ENCODE data around the gene CLEC2L. TPM values are rescaled to one million over a fixed set of nuclear protein-coding genes. Genes with fewer than 3 reads are reported as not detected.

Gene CLEC2L
- total RNA-seq, 3 donors from 2014 or later: not detected

DNA sequence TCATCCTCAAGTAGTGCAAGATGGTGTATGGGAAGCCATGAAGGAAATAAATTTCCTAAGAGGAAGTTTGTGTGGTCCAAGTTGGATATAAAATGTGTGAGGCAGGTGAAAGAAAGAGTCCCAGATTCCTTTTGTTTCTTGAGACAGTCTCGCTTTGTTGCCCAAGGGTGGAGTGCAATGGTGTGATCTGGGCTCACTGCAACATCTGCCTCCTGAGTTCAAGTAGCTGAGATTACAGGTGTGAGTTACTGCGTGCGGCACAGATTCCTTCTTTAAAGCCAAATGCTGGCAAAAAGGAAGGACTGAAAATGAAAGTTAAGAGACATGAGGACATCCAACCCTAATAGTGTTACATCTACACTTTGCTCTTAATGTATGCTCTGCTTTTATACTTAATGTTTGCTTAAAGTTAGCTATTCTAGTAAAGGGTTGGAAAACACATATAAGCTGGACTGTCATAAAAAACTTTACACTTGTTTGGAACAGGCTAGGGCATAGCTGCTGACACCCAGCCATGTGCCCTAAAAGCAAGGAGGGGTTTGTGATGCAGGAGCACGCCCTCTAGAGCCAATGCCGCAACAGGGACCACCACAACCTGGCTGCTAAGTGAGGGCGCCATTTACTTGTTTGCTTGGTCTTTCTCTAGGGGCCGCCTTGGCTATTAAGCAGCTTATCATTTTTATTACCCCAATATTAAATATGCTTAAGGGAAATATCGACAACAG lies 34.5 kb downstream of the CLEC2L start:
- Histone ChIP-seq H3K27ac (no peak overlapping the region), H3K36me3 (no peaks in the 10 kb centered on the region), H3K9me3 (no peaks in the 10 kb centered on the region), H3K27me3 (no peaks in the 10 kb centered on the region), H3K4me3 (no peak overlapping the region), H3K4me1 (no peaks in the 10 kb centered on the region)
- TF ChIP-seq POLR2AphosphoS5 (IDR thresholded peaks at IDR 0.05) (no peak), POLR2A (IDR thresholded peaks at IDR 0.05) (no peak)
- TF ChIP-seq, protein P1, sequence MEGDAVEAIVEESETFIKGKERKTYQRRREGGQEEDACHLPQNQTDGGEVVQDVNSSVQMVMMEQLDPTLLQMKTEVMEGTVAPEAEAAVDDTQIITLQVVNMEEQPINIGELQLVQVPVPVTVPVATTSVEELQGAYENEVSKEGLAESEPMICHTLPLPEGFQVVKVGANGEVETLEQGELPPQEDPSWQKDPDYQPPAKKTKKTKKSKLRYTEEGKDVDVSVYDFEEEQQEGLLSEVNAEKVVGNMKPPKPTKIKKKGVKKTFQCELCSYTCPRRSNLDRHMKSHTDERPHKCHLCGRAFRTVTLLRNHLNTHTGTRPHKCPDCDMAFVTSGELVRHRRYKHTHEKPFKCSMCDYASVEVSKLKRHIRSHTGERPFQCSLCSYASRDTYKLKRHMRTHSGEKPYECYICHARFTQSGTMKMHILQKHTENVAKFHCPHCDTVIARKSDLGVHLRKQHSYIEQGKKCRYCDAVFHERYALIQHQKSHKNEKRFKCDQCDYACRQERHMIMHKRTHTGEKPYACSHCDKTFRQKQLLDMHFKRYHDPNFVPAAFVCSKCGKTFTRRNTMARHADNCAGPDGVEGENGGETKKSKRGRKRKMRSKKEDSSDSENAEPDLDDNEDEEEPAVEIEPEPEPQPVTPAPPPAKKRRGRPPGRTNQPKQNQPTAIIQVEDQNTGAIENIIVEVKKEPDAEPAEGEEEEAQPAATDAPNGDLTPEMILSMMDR (IDR thresholded peaks at IDR 0.05): no peak
- intact Hi-C loops (cut with DNase I; ENCODE audit: low total_unique reads): no loop called here
- no peak for DNase-seq (ENCODE audit: low spot score in 2 of 2)

DNA sequence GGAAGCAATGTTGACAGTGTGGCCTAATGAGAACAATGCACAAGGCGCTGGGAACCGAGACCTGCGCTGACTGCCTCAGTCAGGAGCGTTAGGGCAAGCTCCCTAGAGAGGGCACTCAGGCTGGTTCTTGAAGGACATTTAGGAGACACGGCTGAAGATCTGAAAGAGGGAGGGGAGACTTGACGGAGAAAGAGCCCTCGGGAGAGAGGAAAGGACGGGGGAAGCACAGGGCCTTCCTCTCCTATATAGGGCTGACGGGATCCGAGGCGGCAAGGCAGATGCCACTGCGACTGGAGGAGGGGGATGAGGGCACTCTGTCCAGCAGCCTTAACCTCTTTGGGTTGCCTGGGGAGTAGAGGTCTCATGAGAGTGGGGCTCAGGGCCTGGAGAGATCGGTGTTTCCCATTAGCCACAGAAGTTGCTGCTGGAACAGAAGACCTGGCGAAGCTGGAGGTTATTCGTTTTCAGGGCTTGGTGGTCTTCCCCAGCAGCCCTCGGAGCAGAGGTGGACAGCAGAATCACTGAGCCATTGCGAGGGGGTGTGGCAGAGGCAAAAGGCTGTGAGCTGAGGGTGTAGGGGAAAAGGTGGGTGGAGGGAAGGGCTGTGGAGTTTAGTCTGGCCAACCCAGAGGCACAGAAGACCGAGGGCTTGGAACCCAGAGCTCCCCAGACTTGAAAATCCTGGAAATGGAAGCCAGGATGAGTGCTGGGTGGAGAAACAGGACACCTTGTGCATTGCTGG lies 36.0 kb downstream of the CLEC2L start:
- no peak for DNase-seq (ENCODE audit: low spot score in 2 of 2)
- H3K36me3 ChIP-seq: no peaks in the 10 kb centered on the region
- no peaks in the 10 kb centered on the region for H3K4me1 ChIP-seq
- H3K9me3 ChIP-seq: no peaks in the 10 kb centered on the region
- TF ChIP-seq POLR2A (IDR thresholded peaks at IDR 0.05): no peak
- TF ChIP-seq POLR2AphosphoS5 (IDR thresholded peaks at IDR 0.05): no peak
- TF ChIP-seq, protein P1 (IDR thresholded peaks at IDR 0.05): no peak
- no peak overlapping the region for H3K4me3 ChIP-seq
- intact Hi-C loops (cut with DNase I; ENCODE audit: low total_unique reads): no loop called here
- H3K27ac ChIP-seq: no peak overlapping the region
- no peaks in the 10 kb centered on the region for H3K27me3 ChIP-seq

DNA sequence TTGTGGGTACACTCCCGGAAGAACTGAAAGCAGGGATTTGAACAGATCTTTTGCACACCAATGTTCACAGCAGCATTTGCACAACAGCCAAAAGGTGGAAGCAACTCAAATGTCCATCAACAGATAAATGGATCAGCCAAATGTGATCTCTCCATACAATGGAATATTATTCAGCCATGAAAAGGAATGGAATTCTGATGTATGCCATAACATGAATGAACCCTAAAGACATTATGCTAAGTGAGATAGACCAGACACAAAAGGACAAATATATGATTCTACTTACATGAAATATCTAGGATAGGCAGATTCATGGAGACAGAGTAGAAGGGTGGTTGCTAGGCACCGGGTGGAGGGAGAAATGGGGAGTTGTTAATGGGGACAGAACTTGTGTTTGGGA lies 36.7 kb downstream of the CLEC2L start:
- H3K36me3 ChIP-seq: no peaks in the 10 kb centered on the region
- intact Hi-C loops (cut with DNase I; ENCODE audit: low total_unique reads): no loop called here
- DNase-seq (ENCODE audit: low spot score in 2 of 2): no peak
- H3K27ac ChIP-seq: no peak overlapping the region
- TF ChIP-seq POLR2A (IDR thresholded peaks at IDR 0.05) (no peak), POLR2AphosphoS5 (IDR thresholded peaks at IDR 0.05) (no peak)
- TF ChIP-seq, protein P1 (IDR thresholded peaks at IDR 0.05): no peak
- no peaks in the 10 kb centered on the region for H3K9me3 ChIP-seq
- H3K27me3 ChIP-seq: no peaks in the 10 kb centered on the region
- no peaks in the 10 kb centered on the region for H3K4me1 ChIP-seq
- no peak overlapping the region for H3K4me3 ChIP-seq

DNA sequence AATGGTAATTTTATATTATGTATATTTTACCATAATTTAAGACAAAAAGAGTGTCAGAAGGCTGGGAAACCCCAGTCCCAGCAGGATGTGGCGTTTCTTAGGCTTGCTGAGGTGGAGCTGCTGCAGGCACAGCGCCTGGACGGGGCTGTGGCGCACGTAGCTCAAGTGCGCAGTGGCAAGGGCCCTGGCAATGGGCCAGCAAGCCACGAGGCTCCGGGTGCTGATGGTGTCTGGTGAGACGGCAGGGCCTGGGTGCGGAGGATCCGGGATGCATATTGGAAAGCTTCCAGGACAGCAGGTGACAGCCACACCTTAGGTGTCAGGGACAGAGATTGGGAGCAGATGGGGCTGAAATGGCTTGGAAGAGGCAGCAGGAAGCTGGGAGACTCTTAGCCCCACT lies 37.2 kb downstream of the CLEC2L start:
- Histone ChIP-seq H3K4me1 (no peaks in the 10 kb centered on the region), H3K9me3 (no peaks in the 10 kb centered on the region), H3K27ac (no peak overlapping the region), H3K27me3 (no peaks in the 10 kb centered on the region), H3K36me3 (no peaks in the 10 kb centered on the region), H3K4me3 (no peak overlapping the region)
- intact Hi-C loops (cut with DNase I; ENCODE audit: low total_unique reads): no loop called here
- DNase-seq (ENCODE audit: low spot score in 2 of 2): no peak
- no peak for TF ChIP-seq POLR2A (IDR thresholded peaks at IDR 0.05)
- TF ChIP-seq, protein P1 (IDR thresholded peaks at IDR 0.05): no peak
- no peak for TF ChIP-seq POLR2AphosphoS5 (IDR thresholded peaks at IDR 0.05)

DNA sequence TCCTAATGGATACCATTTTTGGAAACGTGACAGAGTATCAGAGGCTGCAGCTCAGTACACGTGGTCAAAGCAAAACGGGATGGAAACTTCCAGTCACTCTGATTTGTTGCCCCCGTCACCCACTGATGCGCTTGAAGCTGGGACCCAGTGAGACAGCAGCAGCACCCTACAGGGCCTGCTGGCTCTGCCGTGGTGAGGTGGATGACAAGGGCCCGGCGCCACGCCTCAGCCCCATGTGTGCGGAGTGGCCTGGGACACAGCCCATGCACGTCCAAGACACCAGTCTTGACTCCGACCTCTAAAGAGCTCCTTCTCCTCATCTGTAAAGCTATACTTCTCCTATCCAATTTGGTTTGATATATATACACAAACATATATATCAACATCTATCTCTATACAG lies 39.0 kb downstream of the CLEC2L start:
- no peaks in the 10 kb centered on the region for H3K4me1 ChIP-seq
- TF ChIP-seq POLR2A (IDR thresholded peaks at IDR 0.05) (no peak), POLR2AphosphoS5 (IDR thresholded peaks at IDR 0.05) (no peak)
- TF ChIP-seq, protein P1 (IDR thresholded peaks at IDR 0.05): no peak

More for the DNA sequence above, 39.0 kb downstream of the CLEC2L start:
- H3K9me3 ChIP-seq: no peaks in the 10 kb centered on the region
- H3K4me3 ChIP-seq: no peak overlapping the region
- intact Hi-C loops (cut with DNase I; ENCODE audit: low total_unique reads): no loop called here
- H3K27ac ChIP-seq: no peak overlapping the region
- no peaks in the 10 kb centered on the region for H3K27me3 ChIP-seq
- H3K36me3 ChIP-seq: no peaks in the 10 kb centered on the region
- no peak for DNase-seq (ENCODE audit: low spot score in 2 of 2)

All from breast epithelium (tissue), 4 donors.